T-cell (primary cell): ENCODE measurements around the gene TGFBR3. TPM values are rescaled to one million over a fixed set of nuclear protein-coding genes. Genes with fewer than 3 reads are reported as not detected.

Experiments used
- ATAC-seq, 4 experiments: fragments of 200-7000 bp in 3 of 4; fragments of 150-1000 bp in 1 of 4; cut with Tn5 transposase; replicated peaks in 1 of 4; 1 replicate in 3 of 4; 2 replicates in 1 of 4; pipeline ENCODE4 v1.10.0; 2021; ENCODE audit warnings: moderate library complexity in 3 of 4, mild to moderate bottlenecking in 2 of 4, moderate number of reproducible peaks in 1 of 4
- CTCF ChIA-PET, 2 donors: fragments of 300-600 bp; sonication (Branson Sonifier 250); formaldehyde crosslinking; loops; one replicate each; lab custom pipeline; 2022; ENCODE audit warnings: antibody characterized with exemption in 2 of 2; lab: Charles Lee
- POLR2A ChIA-PET, 2 donors: fragments of 300-600 bp; sonication (Branson Sonifier 250); formaldehyde crosslinking; loops; one replicate each; lab custom pipeline; 2022; ENCODE audit warnings: antibody characterized with exemption in 2 of 2; lab: Charles Lee
- DNase-seq, 35 experiments: peaks; one replicate each; pipeline versions ENCODE4 v3.0.0 to v3.0.0-alpha.2; 2013 to 2023
- H3K27ac ChIP-seq: one replicate; pipeline ENCODE4 v1.5.1; 2013; ENCODE audit warnings: low read length
- H3K27me3 ChIP-seq, 2 experiments: replicated peaks in 1 of 2; 1 replicate in 1 of 2; 2 replicates in 1 of 2; pipeline versions ENCODE4 v1.6.1 to v1.7.0; 2013; ENCODE audit warnings: low read length in 1 of 2, mixed read lengths in 1 of 2; ENCODE audit not compliant: control insufficient read depth in 2 of 2, insufficient read depth in 2 of 2; ENCODE audit errors: extremely low read depth in 1 of 2
- H3K36me3 ChIP-seq, 2 donors: 1 replicate in 1 of 2; 2 replicates in 1 of 2; pipeline versions ENCODE4 v1.6.1 to v1.7.0; 2013; ENCODE audit warnings: low read length in 1 of 2; ENCODE audit not compliant: control insufficient read depth in 2 of 2, insufficient read depth in 1 of 2; ENCODE audit errors: extremely low read depth in 1 of 2
- H3K4me1 ChIP-seq, 2 experiments: 1 replicate in 1 of 2; 2 replicates in 1 of 2; pipeline versions ENCODE4 v1.6.1 to v1.7.0; 2013; ENCODE audit warnings: low read length in 2 of 2, mixed read lengths in 1 of 2; ENCODE audit not compliant: insufficient read depth in 2 of 2, control insufficient read depth in 1 of 2; ENCODE audit errors: extremely low read depth in 1 of 2
- H3K4me3 ChIP-seq, 2 donors: 1 replicate in 1 of 2; 2 replicates in 1 of 2; pipeline versions ENCODE4 v1.5.1 to v1.7.0; 2013; ENCODE audit warnings: mild to moderate bottlenecking in 2 of 2, low read length in 1 of 2, moderate library complexity in 1 of 2; ENCODE audit not compliant: control insufficient read depth in 1 of 2; ENCODE audit errors: extremely low read depth in 1 of 2
- H3K9me3 ChIP-seq: 2 replicates; pipeline ENCODE4 v1.7.0; 2013
- H3K27ac Mint-ChIP-seq, 2 donors: one replicate each; pipeline ENCODE4 v1.8.0; 2020 to 2021; ENCODE audit warnings: mild to moderate bottlenecking in 2 of 2, mixed read lengths in 2 of 2
- H3K27me3 Mint-ChIP-seq, 2 donors: one replicate each; pipeline ENCODE4 v1.8.0; 2021 to 2022; ENCODE audit warnings: mixed read lengths in 2 of 2
- H3K36me3 Mint-ChIP-seq: one replicate; pipeline ENCODE4 v1.8.0; 2021; ENCODE audit warnings: mixed read lengths
- H3K4me1 Mint-ChIP-seq, 3 donors: one replicate each; pipeline ENCODE4 v1.8.0; 2020 to 2022; ENCODE audit warnings: mixed read lengths in 3 of 3, mild to moderate bottlenecking in 1 of 3
- H3K4me3 Mint-ChIP-seq, 3 donors: one replicate each; pipeline ENCODE4 v1.8.0; 2020 to 2022; ENCODE audit warnings: mild to moderate bottlenecking in 3 of 3, mixed read lengths in 3 of 3, moderate library complexity in 3 of 3
- H3K9me3 Mint-ChIP-seq, 3 donors: one replicate each; pipeline ENCODE4 v1.8.0; 2020 to 2022; ENCODE audit warnings: mixed read lengths in 3 of 3
- WGBS: methylation state at CpG from one replicate; pipeline ENCODE4 v1.1.5; 2013; ENCODE audit warnings: missing lambda C conversion rate; ENCODE audit not compliant: insufficient coverage; 5-methylcytosine and 5-hydroxymethylcytosine counted together
- total RNA-seq, 35 experiments: library from RNA in 6 of 35; stranded (reverse) in 6 of 35; fragments of 120-200 nt in 1 of 35; gene quantifications; one replicate each; pipeline versions ENCODE4 v1.2.1 to v1.2.4 and lab custom pipeline; 2013 to 2026

Gene TGFBR3
- total RNA-seq, 5 donors from 2014 or later (not counting 1 experiment from before 2014, with no cell fraction given), result 17.5 to 65.4 (median 36.4) TPM

- POLR2A ChIA-PET, result interaction anchor here in 1 of 2 donors (0.6 kb wide), 1 partner anchor 32 kb away, joined by 10 read pairs; no protein-coding TSS in a partner anchor
Observed at GRCh38 chr1:91784616-91785015, 101.3 kb downstream of the TGFBR3 start.

GRCh38 chr1:91784191-91784590 lies 101.8 kb downstream of the TGFBR3 start:
- no peaks in the 10 kb centered on the region for H3K9me3 ChIP-seq
- H3K4me1 Mint-ChIP-seq, result peaks cover 6 to 28% (median 9%) of the 10 kb centered on the region in 3 donors
- H3K36me3 Mint-ChIP-seq, result peaks cover 42% of the 10 kb centered on the region
- WGBS, result 100% methylated on average over 1 of the region's 3 CpGs
- H3K36me3 ChIP-seq, result peaks cover 0 to 10% of the 10 kb centered on the region in 2 donors
- ATAC-seq, result no peak
- POLR2A ChIA-PET, result no interaction called here
- CTCF ChIA-PET, result no interaction called here
- H3K9me3 Mint-ChIP-seq, result no peaks in the 10 kb centered on the region
- no peak overlapping the region for H3K27ac Mint-ChIP-seq
- H3K4me1 ChIP-seq, result peaks cover 0 to 6% of the 10 kb centered on the region in 2 experiments
- no peak overlapping the region for H3K4me3 ChIP-seq
- H3K27me3 Mint-ChIP-seq, result no peaks in the 10 kb centered on the region
- no peak overlapping the region for H3K27ac ChIP-seq
- no peak for DNase-seq
- no peaks in the 10 kb centered on the region for H3K27me3 ChIP-seq
- no peak overlapping the region for H3K4me3 Mint-ChIP-seq

More at GRCh38 chr1:91784616-91785015, 101.3 kb downstream of the TGFBR3 start:
- no peak for ATAC-seq
- Histone ChIP-seq H3K4me3 (no peak overlapping the region), H3K36me3 (peaks cover 0 to 10% of the 10 kb centered on the region in 2 donors), H3K9me3 (no peaks in the 10 kb centered on the region), H3K27me3 (no peaks in the 10 kb centered on the region), H3K4me1 (peaks cover 0 to 7% of the 10 kb centered on the region in 2 experiments), H3K27ac (no peak overlapping the region)
- WGBS, result 100% methylated on average over 3 of the region's 4 CpGs
- no peaks in the 10 kb centered on the region for H3K27me3 Mint-ChIP-seq
- no peak for DNase-seq
- H3K4me3 Mint-ChIP-seq, result no peak overlapping the region
- CTCF ChIA-PET, result no interaction called here
- H3K36me3 Mint-ChIP-seq, result peaks cover 40% of the 10 kb centered on the region
- no peak overlapping the region for H3K27ac Mint-ChIP-seq
- peaks cover 6 to 27% (median 10%) of the 10 kb centered on the region in 3 donors for H3K4me1 Mint-ChIP-seq
- no peaks in the 10 kb centered on the region for H3K9me3 Mint-ChIP-seq

DNA sequence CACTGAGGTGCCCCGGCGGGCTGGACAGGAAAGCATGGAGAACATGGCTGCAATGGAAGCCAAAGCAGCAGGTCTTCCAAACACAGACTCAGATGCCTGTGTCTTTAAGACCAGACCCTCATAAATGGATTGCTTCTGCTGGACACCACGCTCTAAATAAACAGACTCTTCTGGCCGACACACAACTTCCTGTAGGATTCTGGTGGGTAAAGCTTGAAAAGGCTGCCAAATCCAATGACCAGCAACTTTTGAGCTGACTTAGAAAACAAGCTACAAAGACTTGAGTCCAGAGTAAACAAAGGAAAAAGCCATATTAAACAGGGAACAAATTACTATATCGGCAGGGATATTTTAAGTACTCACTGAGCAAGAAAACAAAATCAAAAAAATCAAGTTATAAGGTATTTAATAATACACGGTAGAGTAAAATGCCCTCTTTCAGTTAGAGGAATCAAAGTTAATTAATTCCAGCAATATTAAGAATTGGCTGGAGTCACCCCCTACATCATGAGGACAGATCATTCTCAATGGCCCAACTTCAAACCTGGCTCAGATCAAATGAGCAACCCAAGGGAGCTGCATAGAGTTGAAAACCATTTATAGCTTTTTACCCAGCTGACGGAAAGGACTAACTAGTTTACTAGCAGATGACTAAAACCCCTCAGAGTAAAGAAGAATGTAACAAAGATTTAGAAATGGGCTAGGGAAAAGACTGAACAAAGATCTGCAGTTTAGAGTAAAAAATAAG lies 102.4 kb downstream of the TGFBR3 start:
- no peaks in the 10 kb centered on the region for H3K27me3 ChIP-seq
- peaks cover 0 to 6% of the 10 kb centered on the region in 2 experiments for H3K4me1 ChIP-seq
- no peaks in the 10 kb centered on the region for H3K9me3 Mint-ChIP-seq
- CTCF ChIA-PET, result no interaction called here
- H3K4me1 Mint-ChIP-seq, result peaks cover 6 to 31% (median 9%) of the 10 kb centered on the region in 3 donors
- H3K36me3 Mint-ChIP-seq, result peaks cover 48% of the 10 kb centered on the region
- H3K36me3 ChIP-seq, result peaks cover 0 to 10% of the 10 kb centered on the region in 2 donors
- no peak overlapping the region for H3K4me3 ChIP-seq
- WGBS, result 80% methylated on average over 1 of the region's 7 CpGs
- H3K9me3 ChIP-seq, result no peaks in the 10 kb centered on the region
- H3K27me3 Mint-ChIP-seq, result no peaks in the 10 kb centered on the region
- no peak overlapping the region for H3K27ac Mint-ChIP-seq
- POLR2A ChIA-PET, result interaction anchor here in 1 of 2 donors (0.6 kb wide), 1 partner anchor 135 kb away, joined by 4 read pairs; no protein-coding TSS in a partner anchor
- ATAC-seq (no peak), DNase-seq (no peak)
- H3K27ac ChIP-seq, result no peak overlapping the region
- H3K4me3 Mint-ChIP-seq, result no peak overlapping the region

- Histone ChIP-seq H3K27ac (no peak overlapping the region), H3K36me3 (peaks cover 0 to 10% of the 10 kb centered on the region in 2 donors), H3K4me1 (peaks cover 0 to 3% of the 10 kb centered on the region in 2 experiments), H3K9me3 (no peaks in the 10 kb centered on the region), H3K27me3 (no peaks in the 10 kb centered on the region), H3K4me3 (no peak overlapping the region)
- Mint-ChIP-seq H3K9me3 (no peaks in the 10 kb centered on the region), H3K27ac (no peak overlapping the region), H3K36me3 (peaks cover 48% of the 10 kb centered on the region), H3K4me1 (peaks cover 0 to 29% (median 6%) of the 10 kb centered on the region in 3 donors), H3K27me3 (no peaks in the 10 kb centered on the region), H3K4me3 (no peak overlapping the region)
- DNase-seq (no peak), ATAC-seq (no peak)
- POLR2A ChIA-PET, result no interaction called here
- CTCF ChIA-PET, result interaction anchor here in 1 of 2 donors (0.5 to 0.6 kb wide), 2 partner anchors 8 to 71 kb away, joined by 3 to 5 read pairs; no protein-coding TSS in a partner anchor
- WGBS, result 100% methylated on average over 6 of the region's 10 CpGs
Observed at GRCh38 chr1:91781901-91782622, 103.9 kb downstream of the TGFBR3 start.

DNA sequence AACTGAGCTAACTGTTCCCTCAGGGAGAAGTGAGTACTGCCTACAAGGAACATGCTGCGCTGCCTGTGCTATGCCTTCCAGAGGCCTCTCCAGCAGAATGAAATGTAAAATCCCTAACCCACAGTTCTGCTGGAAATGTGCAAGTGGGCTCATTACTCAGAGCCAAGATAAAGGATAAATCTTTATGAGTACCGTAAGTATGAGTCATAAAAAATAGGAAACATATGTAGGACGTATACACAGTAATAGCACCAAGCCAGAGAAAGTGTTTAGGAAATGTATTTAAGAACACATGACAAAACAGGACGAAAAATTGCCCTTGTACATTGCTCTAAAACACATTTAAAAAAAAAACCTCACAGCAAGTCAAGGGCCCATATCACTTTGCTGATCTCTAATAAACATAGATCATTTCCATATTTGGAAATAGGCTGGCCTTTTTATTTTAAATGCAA lies 104.6 kb downstream of the TGFBR3 start:
- ChIA-PET POLR2A (interaction anchor here in 1 of 2 donors (0.5 kb wide), 2 partner anchors 87 to 99 kb away, joined by 6 read pairs; no protein-coding TSS in a partner anchor), CTCF (interaction anchor here in 1 of 2 donors (0.8 kb wide), 1 partner anchor 105 kb away, joined by 3 read pairs; no protein-coding TSS in a partner anchor)
- Histone ChIP-seq H3K27ac (no peak overlapping the region), H3K27me3 (no peaks in the 10 kb centered on the region), H3K4me1 (peaks cover 0 to 3% of the 10 kb centered on the region in 2 experiments), H3K36me3 (peaks cover 0 to 10% of the 10 kb centered on the region in 2 donors), H3K4me3 (no peak overlapping the region), H3K9me3 (no peaks in the 10 kb centered on the region)
- Mint-ChIP-seq H3K36me3 (peaks cover 54% of the 10 kb centered on the region), H3K27ac (no peak overlapping the region), H3K4me3 (no peak overlapping the region), H3K4me1 (peaks cover 0 to 31% (median 6%) of the 10 kb centered on the region in 3 donors), H3K9me3 (no peaks in the 10 kb centered on the region), H3K27me3 (no peaks in the 10 kb centered on the region)
- DNase-seq (no peak), ATAC-seq (no peak)
- no CpG with 5 or more reads among the region's 4 CpGs for WGBS

DNA sequence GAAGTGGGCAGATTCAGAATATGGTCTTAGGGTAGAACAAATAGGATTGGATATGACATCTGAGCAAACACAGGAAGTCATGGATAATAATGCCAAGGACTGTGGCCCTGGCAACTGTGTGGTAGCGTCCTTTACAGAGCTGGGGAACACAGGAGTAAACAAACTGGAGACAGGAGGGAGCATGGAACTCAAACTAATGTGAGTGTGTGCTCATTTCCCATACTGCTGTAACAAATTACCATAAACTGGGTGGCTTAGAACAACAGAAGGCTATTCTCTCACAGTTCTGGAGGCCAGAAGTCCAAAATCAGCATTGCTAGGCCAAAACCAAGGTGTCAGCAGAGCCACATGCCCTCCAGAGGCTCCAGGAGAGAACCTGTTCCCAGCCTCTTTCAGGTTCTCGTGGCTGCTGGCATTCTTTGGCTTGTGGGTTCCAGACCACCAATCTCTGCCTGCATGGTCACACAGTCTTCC lies 106.4 kb downstream of the TGFBR3 start:
- CTCF ChIA-PET, result interaction anchor here (0.5 to 0.7 kb wide), 3 partner anchors 18 to 223 kb away, joined by 3 to 6 read pairs (median 3); no protein-coding TSS in a partner anchor
- no peak overlapping the region for H3K27ac Mint-ChIP-seq
- 100% methylated on average over 1 of the region's 2 CpGs for WGBS

More for the DNA sequence above, 106.4 kb downstream of the TGFBR3 start:
- H3K27me3 ChIP-seq, result no peaks in the 10 kb centered on the region
- H3K4me1 ChIP-seq, result peaks cover 0 to 6% of the 10 kb centered on the region in 2 experiments
- H3K9me3 ChIP-seq, result no peaks in the 10 kb centered on the region
- DNase-seq (no peak), ATAC-seq (no peak)
- H3K36me3 ChIP-seq, result peaks cover 0 to 7% of the 10 kb centered on the region in 2 donors
- H3K4me3 ChIP-seq, result no peak overlapping the region
- H3K27ac ChIP-seq, result no peak overlapping the region
- H3K9me3 Mint-ChIP-seq, result no peaks in the 10 kb centered on the region
- H3K27me3 Mint-ChIP-seq, result no peaks in the 10 kb centered on the region
- H3K4me3 Mint-ChIP-seq, result no peak overlapping the region
- peaks cover 0 to 35% (median 7%) of the 10 kb centered on the region in 3 donors for H3K4me1 Mint-ChIP-seq
- POLR2A ChIA-PET, result no interaction called here
- peaks cover 53% of the 10 kb centered on the region for H3K36me3 Mint-ChIP-seq
